Measurements from ENCODE around the gene ADAMTS9.

ADAMTS9 gene

DNA sequence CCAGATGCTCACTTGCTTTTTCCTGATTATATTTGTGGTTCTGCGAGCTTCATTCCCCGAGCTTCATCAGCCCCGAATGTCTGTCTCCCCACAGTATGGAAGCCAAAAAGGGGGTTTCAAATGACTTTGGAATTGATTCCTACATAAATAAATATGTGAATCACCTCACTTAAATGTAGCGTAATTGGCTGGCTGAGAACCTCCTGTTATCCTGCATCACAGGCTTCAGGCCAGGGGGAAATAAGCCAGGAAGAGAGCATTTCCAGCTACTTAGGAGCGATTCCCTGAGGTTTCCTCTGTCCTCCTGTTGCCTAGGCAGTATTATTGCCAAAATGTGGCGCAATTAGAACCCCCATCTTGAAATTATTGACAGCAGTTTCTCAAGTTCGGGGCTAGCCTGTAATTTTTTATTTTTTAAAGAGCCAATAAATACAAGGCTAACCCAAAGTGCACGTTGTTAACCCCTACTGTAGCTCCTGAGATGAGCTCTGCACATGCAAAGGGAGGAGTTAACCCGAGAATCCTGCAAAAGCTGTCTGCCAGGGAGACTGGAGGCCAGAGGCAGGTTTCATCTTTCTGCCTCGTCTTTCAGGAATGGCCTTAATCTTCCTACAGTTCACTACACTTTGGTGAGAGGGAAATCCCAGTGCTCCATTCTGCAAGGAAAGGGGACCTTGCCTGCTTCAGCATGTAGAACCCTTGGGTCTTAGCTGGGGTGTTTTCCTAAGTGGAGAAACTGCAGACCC, 148.2 kb downstream of the ADAMTS9 start:
- DNase-seq (ENCODE audit: low read depth): no peak

DNA sequence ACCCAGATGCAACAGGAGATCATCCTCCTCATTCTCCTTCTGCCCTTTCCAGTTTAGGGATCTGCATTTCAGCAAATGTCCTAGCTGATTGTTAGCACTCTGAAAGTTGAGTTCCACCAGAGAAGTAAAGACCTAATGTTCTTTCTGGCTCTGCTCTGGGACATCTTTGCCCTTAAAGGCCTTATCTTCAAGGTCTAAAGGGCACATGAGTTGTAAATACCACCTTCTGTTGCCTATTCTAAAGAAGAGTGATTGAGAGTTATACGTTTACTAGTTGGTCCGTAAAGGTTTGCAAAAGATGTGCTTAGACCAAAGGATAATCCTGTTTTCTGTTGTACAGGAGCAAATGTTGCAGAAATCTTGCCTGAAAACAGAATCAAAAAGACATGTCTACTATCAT, 151.6 kb downstream of the ADAMTS9 start:
- no peak for DNase-seq (ENCODE audit: low read depth)

DNA sequence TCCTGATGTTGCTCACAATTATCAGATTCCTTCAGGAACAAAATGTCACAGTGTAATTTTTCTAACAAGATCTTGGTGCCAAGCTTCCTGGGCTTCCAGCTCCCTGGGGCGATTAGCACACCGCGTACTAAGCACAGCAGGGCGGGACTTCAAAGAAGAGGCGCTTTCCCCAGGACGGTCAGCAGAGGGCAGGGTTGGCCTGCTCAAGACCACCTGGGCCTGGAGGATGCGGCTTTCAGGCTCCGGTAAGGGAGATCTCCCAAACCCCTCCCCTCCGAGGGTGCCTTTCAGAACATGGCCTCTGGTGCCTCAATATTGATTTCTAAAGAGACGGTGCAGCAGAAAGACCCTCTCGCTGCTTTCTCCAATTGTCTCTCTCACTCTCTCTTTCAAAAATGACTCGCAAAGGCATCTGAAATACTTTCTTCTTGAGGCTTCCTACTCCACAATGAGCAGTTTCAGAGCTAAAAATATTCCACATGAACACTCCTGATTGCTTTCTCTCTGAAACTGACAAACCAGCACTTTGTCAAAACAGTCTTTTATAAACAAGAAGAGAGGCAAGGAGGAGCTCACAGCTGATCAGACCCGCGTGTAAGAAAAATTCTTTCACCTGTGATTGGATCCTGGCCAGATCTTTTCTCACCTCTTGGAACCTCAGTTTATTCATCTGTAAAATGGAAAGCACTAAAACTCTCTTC, 154.0 kb downstream of the ADAMTS9 start:
- peak; percentile 57 for DNase-seq (ENCODE audit: low read depth)

DNA sequence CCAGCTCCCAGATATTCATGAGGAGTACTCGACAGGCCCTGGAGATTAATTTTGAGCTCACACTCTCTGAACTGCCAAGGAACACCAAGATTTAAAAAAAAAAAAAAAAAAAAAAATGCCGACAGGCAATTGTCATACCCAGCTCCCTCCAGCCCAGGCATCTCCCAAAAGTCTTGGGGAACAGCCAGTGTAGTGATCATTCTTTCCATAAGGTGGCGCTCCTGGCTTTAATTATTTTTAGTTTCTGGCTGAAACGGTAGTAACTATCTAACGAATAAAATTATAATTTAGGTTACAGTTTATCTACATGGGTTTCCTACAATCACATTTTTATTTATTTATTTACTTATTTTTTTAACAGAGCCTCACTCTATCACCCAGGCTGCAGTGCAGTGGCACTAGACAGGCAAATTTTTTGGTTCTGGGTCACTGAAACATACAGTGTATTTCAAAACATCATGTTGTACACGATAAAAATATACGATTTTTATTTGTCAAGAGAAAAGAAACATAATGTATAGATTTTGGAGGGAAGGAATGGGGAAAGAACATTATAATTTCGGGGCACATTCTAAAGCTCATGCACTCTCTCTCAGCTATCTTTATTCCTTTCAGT, 157.3 kb downstream of the ADAMTS9 start:
- DNase-seq (ENCODE audit: low read depth): peak; percentile 16

DNA sequence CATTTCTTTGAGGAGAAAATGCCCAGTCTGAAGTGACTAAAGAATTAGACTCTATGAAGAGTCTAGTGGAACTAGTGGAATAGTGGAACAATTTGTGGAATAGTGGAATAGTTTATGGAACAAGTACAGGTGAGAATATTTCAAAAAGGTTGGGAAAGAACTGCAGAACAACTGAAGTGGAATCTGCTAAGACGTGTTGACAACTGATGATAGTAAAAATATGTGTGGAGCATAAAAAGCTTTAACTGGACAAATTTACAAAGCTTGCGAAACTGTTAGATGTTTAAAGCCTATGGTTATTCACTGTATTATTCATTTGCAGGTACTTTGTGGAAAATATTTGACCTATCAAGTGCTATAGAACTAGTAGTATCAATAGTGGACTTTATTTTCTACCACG, 164.5 kb downstream of the ADAMTS9 start:
- DNase-seq (ENCODE audit: low read depth): no peak

DNA sequence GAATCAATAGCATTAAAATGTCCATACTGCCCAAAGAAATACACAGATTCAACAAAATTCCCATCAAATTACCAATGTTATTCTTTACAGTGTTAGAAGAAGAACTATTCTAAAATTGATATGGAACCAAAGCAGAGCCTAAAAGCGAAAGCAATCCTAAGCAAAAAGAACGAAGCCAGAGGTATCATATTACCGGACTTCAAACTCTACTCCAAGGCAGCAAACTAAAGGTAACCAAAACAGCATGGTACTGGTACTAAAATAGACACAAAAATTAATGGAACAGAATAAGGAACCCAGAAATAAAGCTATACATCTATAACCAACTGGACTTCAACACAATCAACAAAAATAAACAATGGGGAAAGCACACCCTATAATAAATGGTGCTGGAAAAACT, 167.5 kb downstream of the ADAMTS9 start:
- DNase-seq (ENCODE audit: low read depth): no peak

GRCh38 chr3:64518950-64519349, 168.8 kb downstream of the ADAMTS9 start:
- DNase-seq (ENCODE audit: low read depth): peak; percentile 8

- DNase-seq (ENCODE audit: low read depth): no peak
Observed at GRCh38 chr3:64518496-64518895, 169.3 kb downstream of the ADAMTS9 start.

GRCh38 chr3:64514889-64515288, 172.9 kb downstream of the ADAMTS9 start:
- no peak for DNase-seq (ENCODE audit: low read depth)

GRCh38 chr3:64509206-64509605, 178.6 kb downstream of the ADAMTS9 start:
- no peak for DNase-seq (ENCODE audit: low read depth)

DNA sequence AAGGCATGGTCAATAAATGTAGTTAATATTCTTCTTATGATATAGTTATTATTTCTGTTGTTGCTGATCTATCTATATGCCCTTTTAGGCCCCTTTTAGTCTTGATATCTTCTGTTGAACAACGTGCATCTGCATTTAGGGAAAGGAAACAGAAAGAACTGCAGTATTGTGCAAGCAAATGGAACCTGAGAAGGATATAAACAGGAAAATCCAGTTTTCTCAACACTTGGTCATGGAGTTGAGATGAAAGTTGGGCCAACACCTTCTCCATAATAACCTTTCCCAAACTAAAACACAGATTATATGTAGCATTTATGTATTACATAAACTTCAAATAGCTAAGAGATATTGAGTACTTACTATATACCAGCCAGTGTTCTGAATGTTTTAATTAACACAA, 179.7 kb downstream of the ADAMTS9 start:
- no peak for DNase-seq (ENCODE audit: low read depth)

- no peak for DNase-seq (ENCODE audit: low read depth)
Observed at GRCh38 chr3:64506255-64506654, 181.5 kb downstream of the ADAMTS9 start.

- DNase-seq (ENCODE audit: low read depth): no peak
Observed at GRCh38 chr3:64505419-64505818, 182.4 kb downstream of the ADAMTS9 start.

GRCh38 chr3:64502284-64502683, 185.5 kb downstream of the ADAMTS9 start:
- no peak for DNase-seq (ENCODE audit: low read depth)

- no peak for DNase-seq (ENCODE audit: low read depth)
Observed at GRCh38 chr3:64501298-64501906, 186.4 kb downstream of the ADAMTS9 start.

DNA sequence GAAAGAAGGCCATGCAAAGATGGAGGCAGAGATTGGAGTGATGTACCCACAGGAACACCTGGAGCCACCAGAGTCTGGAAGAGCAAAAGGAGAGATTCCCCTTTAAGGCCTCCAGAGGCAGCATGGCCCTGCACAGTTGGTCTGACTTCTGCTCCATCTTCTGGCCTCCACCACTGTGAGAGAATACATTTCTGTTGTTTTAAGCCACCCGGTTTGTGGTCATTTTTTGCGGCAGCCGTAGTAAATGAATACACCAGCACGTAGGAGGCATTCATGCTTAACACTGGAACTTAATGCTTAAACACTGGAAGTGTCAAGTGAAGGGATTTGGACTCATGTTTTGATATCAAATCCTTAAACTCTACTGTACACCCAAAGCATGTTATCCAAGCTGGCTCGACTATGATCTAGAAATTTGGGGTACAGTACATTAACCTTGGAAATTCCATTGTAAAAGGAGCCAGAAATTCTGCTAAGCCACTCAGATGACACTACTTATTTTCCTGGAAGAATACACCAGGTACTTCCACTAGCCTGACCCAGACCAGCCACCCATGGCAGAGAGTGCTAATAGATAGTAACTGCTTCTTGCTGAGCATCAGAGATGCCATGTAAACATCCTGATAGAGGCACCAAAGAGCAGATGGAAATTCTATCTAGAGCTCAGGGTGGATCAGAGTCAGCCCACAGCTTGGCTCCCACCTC, 190.9 kb downstream of the ADAMTS9 start:
- no peak for DNase-seq (ENCODE audit: low read depth)

GRCh38 chr3:64495781-64496334, 191.9 kb downstream of the ADAMTS9 start:
- DNase-seq (ENCODE audit: low read depth): no peak

DNA sequence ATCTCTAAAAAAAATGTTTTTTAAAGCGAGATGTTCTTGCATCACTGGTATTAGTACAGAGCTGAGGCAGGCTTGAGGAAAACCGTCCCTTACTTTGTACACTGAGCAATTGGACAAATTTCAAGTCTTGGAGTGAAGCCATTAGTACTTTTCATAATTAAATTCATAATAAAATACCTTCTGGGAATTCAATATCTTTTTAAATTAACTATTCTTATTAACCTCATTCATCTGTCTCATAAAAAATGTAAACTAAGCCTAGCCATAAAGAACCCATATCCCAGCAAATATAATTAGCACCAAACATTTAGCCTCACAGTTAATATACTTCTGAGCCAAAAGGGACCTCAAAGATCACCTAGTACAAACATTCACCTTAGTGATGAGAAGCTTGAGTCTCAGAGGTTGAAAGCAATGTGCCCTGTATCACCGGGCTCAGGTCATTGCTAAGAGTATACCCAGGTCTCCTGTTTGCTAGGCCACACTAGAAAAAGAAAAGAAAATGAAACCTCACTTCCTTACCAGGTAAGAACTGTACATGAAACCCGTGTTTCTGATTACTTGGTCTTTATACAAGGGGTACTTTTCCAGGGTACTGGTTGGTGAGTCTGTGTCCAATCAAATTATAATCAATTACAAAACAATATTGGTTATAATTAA, 192.5 kb downstream of the ADAMTS9 start:
- no peak for DNase-seq (ENCODE audit: low read depth)

- DNase-seq (ENCODE audit: low read depth): no peak
Observed at GRCh38 chr3:64494526-64494925, 193.3 kb downstream of the ADAMTS9 start.

DNA sequence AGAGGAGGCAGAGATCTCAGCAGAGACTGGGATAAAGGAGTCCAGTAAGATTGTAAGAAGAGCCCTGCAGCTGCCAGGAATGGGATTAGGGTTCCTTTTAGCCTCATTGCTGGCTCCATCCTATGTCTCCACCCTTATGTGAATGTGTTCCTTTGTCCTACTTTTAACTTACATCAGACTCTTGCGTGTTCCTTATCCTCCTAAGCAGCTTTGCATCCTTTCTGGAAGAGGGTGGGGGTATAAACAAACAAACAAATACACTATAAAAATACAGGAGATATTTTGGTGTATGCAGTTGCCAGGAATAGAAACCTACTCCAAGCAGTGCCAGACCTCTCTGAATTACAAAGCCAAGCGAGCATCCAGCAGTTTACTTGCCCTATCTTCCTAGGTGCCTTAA, 194.7 kb downstream of the ADAMTS9 start:
- DNase-seq (ENCODE audit: low read depth): no peak

DNA sequence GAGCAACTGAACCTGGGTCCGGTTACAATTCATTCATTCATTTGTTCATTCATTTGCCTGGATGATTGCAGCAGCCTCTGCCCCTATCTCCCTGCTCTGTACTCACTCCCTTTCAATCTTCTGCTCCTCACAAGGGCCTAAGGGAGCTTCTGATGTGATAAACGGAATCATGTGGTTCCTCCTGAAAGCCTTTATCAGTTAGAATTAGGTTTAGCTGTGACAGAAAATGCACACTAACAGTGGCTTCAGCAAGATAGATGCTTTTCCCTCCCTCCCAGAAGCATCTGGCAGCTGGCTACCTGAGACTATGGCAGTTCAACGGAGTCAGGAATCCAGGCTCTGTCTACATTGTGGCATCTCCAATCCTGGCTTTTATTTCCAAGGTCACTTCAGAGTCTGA, 196.0 kb downstream of the ADAMTS9 start:
- DNase-seq (ENCODE audit: low read depth): no peak

All from HS-5 (cell line).